ENCODE data around the gene PRDM15. TPM values are rescaled to one million over a fixed set of nuclear protein-coding genes. Genes with fewer than 3 reads are reported as not detected.

The PRDM15 gene
- total RNA-seq, 2 experiments from 2014 or later = 13.2 to 14.5 TPM

DNA sequence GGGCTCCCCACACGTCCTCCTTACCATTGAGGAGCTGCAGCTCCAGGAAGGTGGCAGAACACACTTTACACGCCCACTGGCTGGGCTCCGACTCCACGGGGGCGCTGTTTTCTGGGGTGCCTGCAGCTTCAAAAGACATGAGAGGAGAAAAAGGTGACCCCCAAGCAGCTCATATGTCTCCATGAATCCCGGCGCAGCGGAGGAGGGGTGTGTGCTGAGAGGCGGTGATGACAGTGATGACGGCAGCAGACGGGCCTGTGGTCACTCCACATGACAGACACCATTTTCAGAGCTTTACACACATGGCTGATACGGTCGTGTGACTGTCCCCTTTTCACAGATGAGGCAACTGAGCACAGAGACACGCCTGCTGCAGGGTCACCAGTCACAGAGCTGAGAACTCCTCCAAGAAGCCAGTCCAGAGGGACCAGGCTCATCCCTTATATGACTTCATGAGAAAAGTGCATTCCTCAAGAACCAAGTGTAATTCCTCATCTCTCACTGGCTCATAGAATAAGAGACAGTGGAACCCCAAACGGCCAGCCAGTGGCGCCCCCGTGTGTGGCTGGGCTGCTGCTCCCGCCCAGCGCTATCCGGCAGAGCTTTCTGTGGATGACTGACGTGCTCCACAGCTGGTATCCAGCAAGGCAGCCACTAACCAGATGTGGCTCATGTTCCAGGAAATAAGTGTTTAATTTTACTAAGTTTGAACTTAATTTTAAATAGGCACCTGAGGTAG, 31.9 kb downstream of the PRDM15 start:
- TF ChIP-seq, protein P1, sequence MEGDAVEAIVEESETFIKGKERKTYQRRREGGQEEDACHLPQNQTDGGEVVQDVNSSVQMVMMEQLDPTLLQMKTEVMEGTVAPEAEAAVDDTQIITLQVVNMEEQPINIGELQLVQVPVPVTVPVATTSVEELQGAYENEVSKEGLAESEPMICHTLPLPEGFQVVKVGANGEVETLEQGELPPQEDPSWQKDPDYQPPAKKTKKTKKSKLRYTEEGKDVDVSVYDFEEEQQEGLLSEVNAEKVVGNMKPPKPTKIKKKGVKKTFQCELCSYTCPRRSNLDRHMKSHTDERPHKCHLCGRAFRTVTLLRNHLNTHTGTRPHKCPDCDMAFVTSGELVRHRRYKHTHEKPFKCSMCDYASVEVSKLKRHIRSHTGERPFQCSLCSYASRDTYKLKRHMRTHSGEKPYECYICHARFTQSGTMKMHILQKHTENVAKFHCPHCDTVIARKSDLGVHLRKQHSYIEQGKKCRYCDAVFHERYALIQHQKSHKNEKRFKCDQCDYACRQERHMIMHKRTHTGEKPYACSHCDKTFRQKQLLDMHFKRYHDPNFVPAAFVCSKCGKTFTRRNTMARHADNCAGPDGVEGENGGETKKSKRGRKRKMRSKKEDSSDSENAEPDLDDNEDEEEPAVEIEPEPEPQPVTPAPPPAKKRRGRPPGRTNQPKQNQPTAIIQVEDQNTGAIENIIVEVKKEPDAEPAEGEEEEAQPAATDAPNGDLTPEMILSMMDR (IDR thresholded peaks at IDR 0.05) = no peak
- Mint-ChIP-seq H3K4me1 (ENCODE audit: low read depth) (no peaks in the 10 kb centered on the region), H3K27ac (no peak overlapping the region), H3K9me3 (no peaks in the 10 kb centered on the region), H3K4me3 (no peak overlapping the region), H3K27me3 (no peaks in the 10 kb centered on the region), H3K36me3 (ENCODE audit: low read depth) (peaks cover 9% of the 10 kb centered on the region)
- ATAC-seq (no peak), DNase-seq (no peak)
- POLR2A ChIA-PET = no interaction called here
- intact Hi-C loops (cut with micrococcal nuclease) = no loop called here
- CTCF ChIA-PET = no interaction called here

GRCh38 chr21:41846536-41846935, 32.6 kb downstream of the PRDM15 start:
- CTCF ChIA-PET = no interaction called here
- H3K27me3 Mint-ChIP-seq = no peaks in the 10 kb centered on the region
- H3K27ac Mint-ChIP-seq = no peak overlapping the region

DNA sequence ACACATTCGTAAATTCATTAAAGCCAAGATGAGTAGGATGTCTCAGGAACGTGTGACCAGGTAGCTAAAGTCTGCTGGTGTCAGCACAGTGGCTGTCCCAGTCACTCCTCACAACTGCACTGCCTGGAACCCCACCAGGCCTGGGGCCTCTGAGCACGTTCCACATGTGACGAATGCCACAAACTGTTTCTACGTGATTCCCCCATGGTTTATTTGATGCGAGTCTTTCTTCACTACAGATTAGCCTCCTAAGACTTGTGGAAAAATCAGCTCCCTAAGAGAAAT, 33.2 kb downstream of the PRDM15 start:
- POLR2A ChIA-PET = no interaction called here
- Mint-ChIP-seq H3K9me3 (peaks cover 4% of the 10 kb centered on the region), H3K4me3 (no peak overlapping the region), H3K27me3 (no peaks in the 10 kb centered on the region), H3K27ac (no peak overlapping the region), H3K36me3 (ENCODE audit: low read depth) (peaks cover 18% of the 10 kb centered on the region), H3K4me1 (ENCODE audit: low read depth) (no peaks in the 10 kb centered on the region)
- no peak for ATAC-seq
- CTCF ChIA-PET = no interaction called here
- intact Hi-C loops (cut with micrococcal nuclease) = no loop called here
- DNase-seq = no peak
- TF ChIP-seq, protein P1 (IDR thresholded peaks at IDR 0.05) = no peak

More at GRCh38 chr21:41846536-41846935, 32.6 kb downstream of the PRDM15 start:
- no peaks in the 10 kb centered on the region for H3K9me3 Mint-ChIP-seq
- TF ChIP-seq, protein P1 (IDR thresholded peaks at IDR 0.05) = no peak
- peaks cover 13% of the 10 kb centered on the region for H3K36me3 Mint-ChIP-seq (ENCODE audit: low read depth)
- POLR2A ChIA-PET = interaction anchor here (0.6 kb wide), 1 partner anchor 177 kb away, joined by 3 read pairs; no protein-coding TSS in a partner anchor
- ATAC-seq = no peak
- DNase-seq = no peak
- H3K4me1 Mint-ChIP-seq (ENCODE audit: low read depth) = no peaks in the 10 kb centered on the region
- H3K4me3 Mint-ChIP-seq = no peak overlapping the region
- intact Hi-C loops (cut with micrococcal nuclease) = no loop called here

GRCh38 chr21:41845310-41846032, 33.7 kb downstream of the PRDM15 start:
- H3K9me3 Mint-ChIP-seq = peaks cover 7% of the 10 kb centered on the region
- ATAC-seq (no peak), DNase-seq (no peak)
- H3K4me3 Mint-ChIP-seq = no peak overlapping the region
- H3K36me3 Mint-ChIP-seq (ENCODE audit: low read depth) = peaks cover 22% of the 10 kb centered on the region
- ChIA-PET CTCF (no interaction called here), POLR2A (no interaction called here)
- H3K4me1 Mint-ChIP-seq (ENCODE audit: low read depth) = no peaks in the 10 kb centered on the region
- H3K27me3 Mint-ChIP-seq = no peaks in the 10 kb centered on the region
- TF ChIP-seq, protein P1 (IDR thresholded peaks at IDR 0.05) = no peak
- H3K27ac Mint-ChIP-seq = no peak overlapping the region
- intact Hi-C loops (cut with micrococcal nuclease) = no loop called here

DNA sequence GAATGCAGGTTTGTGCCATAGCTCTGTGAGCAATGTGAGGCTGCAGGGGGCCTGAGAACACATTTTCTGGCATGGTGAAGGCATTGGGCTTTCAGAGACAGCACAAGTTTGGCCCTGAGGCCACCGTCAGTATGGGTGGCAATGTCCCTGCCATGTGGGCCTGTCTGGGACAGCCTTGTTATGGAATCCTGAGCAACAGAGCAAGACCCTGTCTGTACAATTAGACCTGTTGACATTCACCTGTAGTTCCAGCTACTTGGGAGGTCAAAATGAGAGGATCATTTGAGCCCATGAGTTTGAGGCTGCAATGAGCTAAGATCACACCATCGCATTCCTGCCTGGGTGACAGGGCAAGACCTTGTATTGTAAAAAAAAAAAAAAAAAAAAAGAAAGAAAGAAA, 35.6 kb downstream of the PRDM15 start:
- H3K27ac Mint-ChIP-seq = no peak overlapping the region
- H3K27me3 Mint-ChIP-seq = no peaks in the 10 kb centered on the region
- ChIA-PET CTCF (no interaction called here), POLR2A (interaction anchor here (0.6 kb wide), 1 partner anchor 146 kb away, joined by 3 read pairs; no protein-coding TSS in a partner anchor)
- ATAC-seq (no peak), DNase-seq (no peak)
- H3K4me3 Mint-ChIP-seq = no peak overlapping the region
- peaks cover 7% of the 10 kb centered on the region for H3K9me3 Mint-ChIP-seq
- H3K36me3 Mint-ChIP-seq (ENCODE audit: low read depth) = peaks cover 27% of the 10 kb centered on the region
- no peaks in the 10 kb centered on the region for H3K4me1 Mint-ChIP-seq (ENCODE audit: low read depth)
- intact Hi-C loops (cut with micrococcal nuclease) = no loop called here
- TF ChIP-seq, protein P1 (IDR thresholded peaks at IDR 0.05) = no peak
